ENCODE measurements around the gene SKIC8. TPM values are rescaled to one million over a fixed set of nuclear protein-coding genes. Genes with fewer than 3 reads are reported as not detected.
A peak's percentile ranks its signal among the peaks of the same experiment; 100 is the strongest.

SKIC8 gene
- total RNA-seq, 1 donor from 2014 or later, result 43.9 TPM

- TF ChIP-seq CTCF (IDR thresholded peaks at IDR 0.05; ENCODE audit: partially characterized antibody, unreplicated experiment), result no peak
- Mint-ChIP-seq H3K27ac (ENCODE audit: unreplicated experiment) (no peak overlapping the region), H3K4me1 (ENCODE audit: low read depth, unreplicated experiment) (no peaks in the 10 kb centered on the region), H3K27me3 (ENCODE audit: unreplicated experiment) (peaks cover 5% of the 10 kb centered on the region), H3K4me3 (ENCODE audit: unreplicated experiment) (no peak overlapping the region), H3K36me3 (ENCODE audit: unreplicated experiment) (no peaks in the 10 kb centered on the region), H3K9me3 (ENCODE audit: unreplicated experiment) (no peaks in the 10 kb centered on the region)
- DNase-seq, result no peak
Measured at GRCh38 chr15:78266806-78267205, 32.6 kb downstream of the SKIC8 start.

- Mint-ChIP-seq H3K4me1 (ENCODE audit: low read depth, unreplicated experiment) (no peaks in the 10 kb centered on the region), H3K4me3 (ENCODE audit: unreplicated experiment) (no peak overlapping the region), H3K36me3 (ENCODE audit: unreplicated experiment) (no peaks in the 10 kb centered on the region), H3K27me3 (ENCODE audit: unreplicated experiment) (peaks cover 5% of the 10 kb centered on the region), H3K27ac (ENCODE audit: unreplicated experiment) (no peak overlapping the region), H3K9me3 (ENCODE audit: unreplicated experiment) (no peaks in the 10 kb centered on the region)
- DNase-seq, result no peak
- no peak for TF ChIP-seq CTCF (IDR thresholded peaks at IDR 0.05; ENCODE audit: partially characterized antibody, unreplicated experiment)
Measured at GRCh38 chr15:78266229-78266628, 33.2 kb downstream of the SKIC8 start.

- H3K4me3 Mint-ChIP-seq (ENCODE audit: unreplicated experiment), result no peak overlapping the region
- DNase-seq, result no peak
- H3K36me3 Mint-ChIP-seq (ENCODE audit: unreplicated experiment), result no peaks in the 10 kb centered on the region
- H3K9me3 Mint-ChIP-seq (ENCODE audit: unreplicated experiment), result no peaks in the 10 kb centered on the region
- H3K4me1 Mint-ChIP-seq (ENCODE audit: low read depth, unreplicated experiment), result no peaks in the 10 kb centered on the region
- TF ChIP-seq CTCF (IDR thresholded peaks at IDR 0.05; ENCODE audit: partially characterized antibody, unreplicated experiment), result no peak
- H3K27ac Mint-ChIP-seq (ENCODE audit: unreplicated experiment), result no peak overlapping the region
- H3K27me3 Mint-ChIP-seq (ENCODE audit: unreplicated experiment), result peaks cover 5% of the 10 kb centered on the region
Measured at GRCh38 chr15:78265752-78266224, 33.6 kb downstream of the SKIC8 start.

GRCh38 chr15:78265137-78265460 is 34.3 kb downstream of the SKIC8 start:
- no peak for TF ChIP-seq CTCF (IDR thresholded peaks at IDR 0.05; ENCODE audit: partially characterized antibody, unreplicated experiment)
- peaks cover 2% of the 10 kb centered on the region for H3K9me3 Mint-ChIP-seq (ENCODE audit: unreplicated experiment)
- peaks cover 5% of the 10 kb centered on the region for H3K4me1 Mint-ChIP-seq (ENCODE audit: low read depth, unreplicated experiment)
- peaks cover 5% of the 10 kb centered on the region for H3K27me3 Mint-ChIP-seq (ENCODE audit: unreplicated experiment)
- H3K27ac Mint-ChIP-seq (ENCODE audit: unreplicated experiment), result no peak overlapping the region
- peak overlapping the region; percentile 61 for H3K4me3 Mint-ChIP-seq (ENCODE audit: unreplicated experiment)
- no peaks in the 10 kb centered on the region for H3K36me3 Mint-ChIP-seq (ENCODE audit: unreplicated experiment)
- DNase-seq, result no peak

- peaks cover 5% of the 10 kb centered on the region for H3K27me3 Mint-ChIP-seq (ENCODE audit: unreplicated experiment)
Measured at GRCh38 chr15:78264304-78265136, 34.9 kb downstream of the SKIC8 start, which contains the start of gene DNAJA4. Gene DNAJA4 (plus strand): TSS chr15:78264562. CDS start chr15:78264764, 202 bp downstream.

More at GRCh38 chr15:78264304-78265136, 34.9 kb downstream of the SKIC8 start, which contains the start of gene DNAJA4:
- Mint-ChIP-seq H3K9me3 (ENCODE audit: unreplicated experiment) (peaks cover 2% of the 10 kb centered on the region), H3K36me3 (ENCODE audit: unreplicated experiment) (no peaks in the 10 kb centered on the region), H3K4me3 (ENCODE audit: unreplicated experiment) (peak within 1 kb of the TSS; percentile 75), H3K27ac (ENCODE audit: unreplicated experiment) (no peak within 1 kb of the TSS), H3K4me1 (ENCODE audit: low read depth, unreplicated experiment) (peaks cover 9% of the 10 kb centered on the region)
- no peak for TF ChIP-seq CTCF (IDR thresholded peaks at IDR 0.05; ENCODE audit: partially characterized antibody, unreplicated experiment)
- peak; percentile 44 for DNase-seq
